WI38 (cell line): ENCODE measurements around the gene SSR4.

Experiments used
- H3K4me3 ChIP-seq: 2 replicates; pipeline ENCODE4 v1.5.1; 2011; ENCODE audit warnings: low read depth, mild to moderate bottlenecking, control low read depth, low read length
- TF ChIP-seq, protein P1 (sequence below): IDR thresholded peaks from 2 replicates; pipeline ENCODE4 v1.5.1; 2012; ENCODE audit warnings: low read depth, mild to moderate bottlenecking, control low read depth, low read length

SSR4 gene

GRCh38 chrX:153776611-153777045, 17.8 kb upstream of the SSR4 start:
- H3K4me3 ChIP-seq = no peak overlapping the region
- TF ChIP-seq, protein P1, sequence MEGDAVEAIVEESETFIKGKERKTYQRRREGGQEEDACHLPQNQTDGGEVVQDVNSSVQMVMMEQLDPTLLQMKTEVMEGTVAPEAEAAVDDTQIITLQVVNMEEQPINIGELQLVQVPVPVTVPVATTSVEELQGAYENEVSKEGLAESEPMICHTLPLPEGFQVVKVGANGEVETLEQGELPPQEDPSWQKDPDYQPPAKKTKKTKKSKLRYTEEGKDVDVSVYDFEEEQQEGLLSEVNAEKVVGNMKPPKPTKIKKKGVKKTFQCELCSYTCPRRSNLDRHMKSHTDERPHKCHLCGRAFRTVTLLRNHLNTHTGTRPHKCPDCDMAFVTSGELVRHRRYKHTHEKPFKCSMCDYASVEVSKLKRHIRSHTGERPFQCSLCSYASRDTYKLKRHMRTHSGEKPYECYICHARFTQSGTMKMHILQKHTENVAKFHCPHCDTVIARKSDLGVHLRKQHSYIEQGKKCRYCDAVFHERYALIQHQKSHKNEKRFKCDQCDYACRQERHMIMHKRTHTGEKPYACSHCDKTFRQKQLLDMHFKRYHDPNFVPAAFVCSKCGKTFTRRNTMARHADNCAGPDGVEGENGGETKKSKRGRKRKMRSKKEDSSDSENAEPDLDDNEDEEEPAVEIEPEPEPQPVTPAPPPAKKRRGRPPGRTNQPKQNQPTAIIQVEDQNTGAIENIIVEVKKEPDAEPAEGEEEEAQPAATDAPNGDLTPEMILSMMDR = no peak

- H3K4me3 ChIP-seq = no peak overlapping the region
- TF ChIP-seq, protein P1 = no peak
These were observed 17.0 kb upstream of the SSR4 start for GRCh38 chrX:153777261-153778090.

DNA sequence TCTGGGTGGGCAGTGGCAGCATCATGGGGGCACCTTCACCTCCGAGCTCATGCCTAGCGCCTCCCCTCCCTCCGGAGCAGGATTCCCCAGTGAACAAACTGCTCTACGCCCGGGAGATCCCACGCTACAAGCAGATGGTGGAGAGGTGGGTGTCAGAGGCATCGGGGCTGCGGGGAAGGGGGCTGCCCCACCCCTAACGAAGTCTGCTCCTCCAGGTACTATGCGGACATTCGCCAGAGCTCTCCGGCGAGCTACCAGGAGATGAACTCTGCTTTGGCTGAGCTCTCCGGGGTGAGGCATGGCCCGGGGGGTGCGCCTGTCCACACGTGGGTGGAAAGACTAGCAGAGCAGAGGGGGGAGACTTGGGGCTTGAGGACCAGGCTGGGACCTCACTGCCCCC, 16.3 kb upstream of the SSR4 start:
- TF ChIP-seq, protein P1 = no peak
- no peak overlapping the region for H3K4me3 ChIP-seq

DNA sequence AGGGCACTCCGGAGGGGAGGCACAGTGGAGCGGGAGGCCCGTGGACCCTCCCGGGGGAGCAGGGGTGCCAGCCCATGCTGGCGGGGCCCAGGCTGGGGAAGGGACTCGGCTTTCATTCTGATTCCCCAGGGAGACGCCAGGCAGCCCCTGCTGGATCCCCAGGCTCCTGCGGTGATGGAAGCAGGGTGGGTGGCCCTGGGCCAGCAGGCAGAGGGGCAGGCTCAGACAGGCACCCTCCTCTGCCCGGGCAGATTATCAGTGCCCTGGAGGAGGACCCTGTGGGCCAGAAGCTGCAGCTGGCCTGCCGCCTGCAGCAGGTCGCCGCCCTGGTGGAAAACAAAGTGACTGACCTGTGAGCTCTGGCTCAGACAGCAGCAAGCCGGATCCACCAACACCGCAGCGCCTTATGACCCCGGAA, 15.8 kb upstream of the SSR4 start:
- no peak overlapping the region for H3K4me3 ChIP-seq
- TF ChIP-seq, protein P1 = no peak

DNA sequence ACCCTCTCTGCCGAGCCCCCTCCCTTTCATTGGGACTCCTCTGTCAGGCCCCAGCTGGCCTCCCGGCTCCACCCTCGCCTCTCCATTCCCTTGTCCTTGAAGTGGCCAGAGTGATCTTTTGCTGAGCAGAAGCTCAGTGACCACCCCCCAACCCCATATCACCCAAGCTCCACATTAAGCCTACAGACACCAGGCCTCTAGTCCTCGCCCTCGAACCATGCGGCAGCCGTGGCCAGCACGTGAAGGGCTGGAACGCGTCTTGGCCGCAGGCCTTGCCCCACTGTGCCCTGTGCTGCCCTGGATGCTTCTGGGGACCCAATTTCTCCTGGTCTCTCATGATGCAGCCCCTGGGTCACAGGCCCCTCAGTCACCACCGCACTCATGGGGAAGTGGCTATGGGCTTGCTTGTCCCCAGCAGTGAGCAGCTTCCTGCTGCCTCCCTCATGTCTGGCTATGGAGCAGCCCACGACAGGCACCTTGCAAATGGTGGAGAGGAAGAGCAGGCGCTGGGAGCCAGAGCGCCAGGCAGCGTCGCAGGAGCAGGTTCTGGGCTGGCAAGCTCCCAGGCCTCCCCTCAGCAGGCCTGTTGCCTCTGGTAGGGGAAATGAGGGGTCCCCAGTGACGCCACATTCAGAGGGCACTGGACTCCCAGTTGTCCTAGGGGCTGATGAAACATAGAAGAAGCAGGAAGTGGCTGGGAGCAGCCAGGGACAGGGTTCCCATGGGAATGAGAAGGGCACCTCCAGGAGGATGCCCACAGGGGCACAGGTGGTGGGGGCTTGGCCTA, 14.4 kb upstream of the SSR4 start:
- no peak overlapping the region for H3K4me3 ChIP-seq
- TF ChIP-seq, protein P1 = no peak

DNA sequence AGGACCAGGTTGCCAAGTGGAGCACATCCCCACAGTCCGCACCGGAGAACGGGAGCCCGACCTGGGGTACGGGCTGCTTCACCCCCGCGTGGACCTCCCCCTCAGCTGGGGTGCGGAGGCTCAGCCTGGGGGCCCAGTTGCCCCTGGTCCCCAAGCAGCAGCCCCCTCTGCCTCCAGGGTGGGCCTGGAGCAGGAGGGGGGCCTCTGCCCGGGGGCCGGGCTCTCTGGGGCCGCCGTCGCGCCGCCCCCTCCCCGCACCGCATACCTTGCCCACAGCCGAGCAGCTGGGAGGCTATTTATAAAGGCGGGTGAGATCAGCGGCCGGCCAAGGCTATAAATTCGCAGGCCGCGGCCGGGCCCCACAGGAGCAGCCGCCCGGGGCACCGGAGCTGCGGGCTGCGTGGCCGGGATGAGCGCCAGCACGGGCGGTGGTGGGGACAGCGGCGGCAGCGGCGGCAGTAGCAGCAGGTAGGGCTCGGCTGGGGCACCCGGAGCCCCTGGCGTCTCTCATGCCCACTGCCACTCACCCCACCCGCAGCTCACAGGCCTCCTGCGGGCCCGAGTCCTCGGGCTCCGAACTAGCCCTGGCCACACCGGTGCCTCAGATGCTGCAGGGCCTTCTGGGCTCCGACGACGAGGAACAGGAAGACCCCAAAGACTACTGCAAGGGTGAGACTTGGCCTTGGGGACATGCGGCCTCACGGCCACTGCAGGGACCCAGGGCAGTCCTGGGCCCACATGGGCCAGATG, 13.6 kb upstream of the SSR4 start, which contains the start of gene SRPK3:
Gene SRPK3, plus strand, starts transcription at position 364 of the 750 bp plus-strand sequence. Its CDS starts 46 bp downstream, at position 410.
- no peak within 1 kb of the TSS for H3K4me3 ChIP-seq
- TF ChIP-seq, protein P1 = no peak
